ENCODE results near the gene PARVA. TPM values are rescaled to one million over a fixed set of nuclear protein-coding genes. Genes with fewer than 3 reads are reported as not detected.

Gene PARVA
- total and polyA plus RNA-seq, 8 donors, result 70.2 to 108 (median 94.2) TPM

DNA sequence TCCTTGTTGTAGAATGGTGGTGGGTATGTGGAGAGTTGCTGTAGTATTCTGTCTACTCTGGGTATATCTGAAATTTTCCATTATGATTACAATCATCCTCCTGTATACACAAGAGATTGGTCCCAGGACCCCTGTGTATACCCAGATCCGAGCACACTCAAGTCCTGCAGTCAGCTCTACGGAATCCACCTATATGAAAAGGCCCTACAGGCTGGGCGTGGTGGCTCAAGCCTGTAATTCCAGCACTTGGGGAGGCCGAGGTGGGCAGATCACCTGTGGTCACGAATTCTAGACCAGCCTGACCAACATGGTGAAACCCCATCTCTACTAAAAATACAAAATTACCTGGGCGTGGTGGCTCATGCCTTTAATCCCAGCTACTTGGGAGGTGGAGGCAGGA lies 17.2 kb downstream of the PARVA start:
- H3K27me3 ChIP-seq, result no peaks in the 10 kb centered on the region
- DNase-seq, result no peak
- TF ChIP-seq, protein P1, sequence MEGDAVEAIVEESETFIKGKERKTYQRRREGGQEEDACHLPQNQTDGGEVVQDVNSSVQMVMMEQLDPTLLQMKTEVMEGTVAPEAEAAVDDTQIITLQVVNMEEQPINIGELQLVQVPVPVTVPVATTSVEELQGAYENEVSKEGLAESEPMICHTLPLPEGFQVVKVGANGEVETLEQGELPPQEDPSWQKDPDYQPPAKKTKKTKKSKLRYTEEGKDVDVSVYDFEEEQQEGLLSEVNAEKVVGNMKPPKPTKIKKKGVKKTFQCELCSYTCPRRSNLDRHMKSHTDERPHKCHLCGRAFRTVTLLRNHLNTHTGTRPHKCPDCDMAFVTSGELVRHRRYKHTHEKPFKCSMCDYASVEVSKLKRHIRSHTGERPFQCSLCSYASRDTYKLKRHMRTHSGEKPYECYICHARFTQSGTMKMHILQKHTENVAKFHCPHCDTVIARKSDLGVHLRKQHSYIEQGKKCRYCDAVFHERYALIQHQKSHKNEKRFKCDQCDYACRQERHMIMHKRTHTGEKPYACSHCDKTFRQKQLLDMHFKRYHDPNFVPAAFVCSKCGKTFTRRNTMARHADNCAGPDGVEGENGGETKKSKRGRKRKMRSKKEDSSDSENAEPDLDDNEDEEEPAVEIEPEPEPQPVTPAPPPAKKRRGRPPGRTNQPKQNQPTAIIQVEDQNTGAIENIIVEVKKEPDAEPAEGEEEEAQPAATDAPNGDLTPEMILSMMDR (IDR thresholded peaks at IDR 0.05), result no peak
- H3K4me1 ChIP-seq, result peaks cover 3 to 9% of the 10 kb centered on the region in 2 donors
- intact Hi-C loops (cut with DNase I), result no loop called here
- H3K36me3 ChIP-seq, result no peaks in the 10 kb centered on the region
- H3K9me3 ChIP-seq, result peaks cover 0 to 5% of the 10 kb centered on the region in 2 donors
- H3K27ac ChIP-seq, result no peak overlapping the region
- no peak overlapping the region for H3K4me3 ChIP-seq
- no peak for ATAC-seq

DNA sequence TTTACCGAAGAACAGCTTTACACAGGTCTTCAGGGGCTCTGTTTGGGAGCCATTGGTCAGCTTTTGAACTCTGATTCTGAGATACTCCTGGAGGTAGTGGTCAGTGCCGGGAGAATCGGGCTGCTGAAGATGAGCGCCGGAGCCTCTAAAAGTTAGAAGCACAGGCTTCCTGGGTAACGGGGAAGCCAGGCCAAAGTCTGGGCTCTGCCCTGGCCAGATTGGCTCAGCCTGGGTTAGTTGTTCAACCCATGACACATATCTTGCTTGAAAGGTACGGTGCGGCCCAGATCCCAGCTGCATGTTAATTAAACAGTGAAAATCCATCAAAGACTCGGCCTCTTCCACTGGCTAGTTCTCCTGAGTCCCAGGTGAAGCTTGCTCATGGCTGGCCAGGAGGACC lies 18.0 kb downstream of the PARVA start:
- no peak for DNase-seq
- ATAC-seq, result no peak
- Histone ChIP-seq H3K4me3 (no peak overlapping the region), H3K36me3 (no peaks in the 10 kb centered on the region), H3K27ac (no peak overlapping the region), H3K4me1 (peaks cover 3 to 9% of the 10 kb centered on the region in 2 donors), H3K9me3 (peaks cover 0 to 5% of the 10 kb centered on the region in 2 donors), H3K27me3 (no peaks in the 10 kb centered on the region)
- intact Hi-C loops (cut with DNase I), result no loop called here
- TF ChIP-seq, protein P1 (IDR thresholded peaks at IDR 0.05), result no peak

DNA sequence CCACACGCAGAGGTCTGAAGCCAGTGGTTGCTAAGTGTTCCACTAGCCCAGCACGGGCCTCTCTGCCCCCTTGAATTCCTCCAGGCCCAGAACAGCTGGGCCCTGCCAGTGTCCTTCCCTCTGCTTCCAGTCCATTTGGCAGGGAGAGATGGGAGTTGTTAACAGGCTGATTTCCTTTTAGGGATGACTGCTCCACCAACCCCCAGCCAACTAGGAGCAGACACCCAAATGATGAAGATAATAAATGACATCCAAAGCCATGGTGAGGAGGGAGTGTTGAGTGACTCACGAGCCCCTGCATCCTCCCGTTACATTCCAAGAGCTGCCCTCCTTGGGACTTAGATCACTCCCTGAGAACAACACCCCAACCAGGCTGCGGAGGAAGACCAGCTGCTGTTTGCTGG lies 20.6 kb downstream of the PARVA start:
- DNase-seq (peak in 1 of 4 donors; percentile 33), ATAC-seq (peak; percentile 60)
- intact Hi-C loops (cut with DNase I), result no loop called here

DNA sequence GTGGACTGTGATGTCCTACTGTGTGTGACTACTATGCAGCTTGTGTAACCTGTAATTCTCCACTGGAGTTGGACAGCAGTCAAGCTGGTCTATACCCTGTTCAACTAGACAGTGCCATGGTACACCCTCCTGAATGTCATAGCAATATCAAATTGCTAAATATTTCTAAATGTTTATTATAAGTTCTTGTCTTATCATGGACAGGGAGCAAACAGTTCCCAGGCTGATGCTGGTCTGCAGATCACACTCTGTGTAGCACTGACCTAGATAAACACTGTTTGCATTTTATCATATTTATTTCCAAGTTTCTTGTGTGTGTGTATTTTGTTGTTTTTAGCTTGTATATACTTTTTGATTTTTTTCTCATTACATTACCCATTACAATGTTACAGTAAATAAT lies 22.0 kb downstream of the PARVA start:
- intact Hi-C loops (cut with DNase I), result no loop called here
- ATAC-seq (no peak), DNase-seq (no peak)

More for the DNA sequence above, 20.6 kb downstream of the PARVA start:
- H3K27me3 ChIP-seq, result no peaks in the 10 kb centered on the region
- peaks cover 0 to 5% of the 10 kb centered on the region in 2 donors for H3K9me3 ChIP-seq
- H3K36me3 ChIP-seq, result no peaks in the 10 kb centered on the region
- peaks cover 0 to 3% of the 10 kb centered on the region in 2 donors for H3K4me1 ChIP-seq
- no peak overlapping the region for H3K27ac ChIP-seq
- H3K4me3 ChIP-seq, result no peak overlapping the region
- TF ChIP-seq, protein P1 (IDR thresholded peaks at IDR 0.05), result no peak

DNA sequence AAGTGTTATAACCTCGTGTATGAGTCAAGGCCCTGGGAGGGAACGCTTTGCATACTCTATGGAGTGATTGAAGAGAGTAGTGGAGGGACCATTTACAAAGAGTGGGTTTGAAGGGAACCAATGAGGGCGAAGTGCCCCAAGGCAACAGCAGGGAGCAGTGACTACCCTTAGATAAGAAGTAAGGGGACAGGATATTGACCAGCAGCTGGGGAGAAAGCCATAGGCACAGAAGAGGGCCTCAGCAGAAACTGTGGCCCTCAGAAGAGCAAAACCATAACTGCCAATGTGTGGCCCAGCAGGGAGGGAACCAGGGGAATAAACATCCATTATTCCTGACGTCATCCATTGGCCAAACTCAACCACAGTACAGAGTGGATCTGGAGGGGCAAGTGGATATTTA lies 24.7 kb downstream of the PARVA start:
- Histone ChIP-seq H3K27me3 (no peaks in the 10 kb centered on the region), H3K4me1 (peaks cover 0 to 2% of the 10 kb centered on the region in 2 donors), H3K9me3 (no peaks in the 10 kb centered on the region), H3K36me3 (no peaks in the 10 kb centered on the region), H3K27ac (no peak overlapping the region), H3K4me3 (no peak overlapping the region)
- ATAC-seq, result no peak
- DNase-seq, result no peak
- intact Hi-C loops (cut with DNase I), result no loop called here
- TF ChIP-seq, protein P1 (IDR thresholded peaks at IDR 0.05), result no peak

More for the DNA sequence above, 22.0 kb downstream of the PARVA start:
- TF ChIP-seq, protein P1 (IDR thresholded peaks at IDR 0.05), result no peak
- H3K4me3 ChIP-seq, result no peak overlapping the region
- no peaks in the 10 kb centered on the region for H3K27me3 ChIP-seq
- no peaks in the 10 kb centered on the region for H3K36me3 ChIP-seq
- peaks cover 0 to 5% of the 10 kb centered on the region in 2 donors for H3K9me3 ChIP-seq
- no peak overlapping the region for H3K27ac ChIP-seq
- peaks cover 0 to 3% of the 10 kb centered on the region in 2 donors for H3K4me1 ChIP-seq
